GM18951 (cell line): ENCODE results near the gene USP27X.

Experiments used
- POLR2A ChIP-seq: IDR thresholded peaks from 4 replicates; pipeline ENCODE4 v1.6.1; 2011; ENCODE audit warnings: mild to moderate bottlenecking; ENCODE audit not compliant: insufficient read length, insufficient read depth; ENCODE audit errors: extremely low read depth
- in situ Hi-C: fragments of 300-500 bp; cut with MboI; formaldehyde crosslinking; loops from one replicate; pipeline ENCODE4 v1.12.0; 2022; ENCODE audit warnings: low sequenced_read_pairs, mixed read lengths, inconsistent platforms; ENCODE audit not compliant: unreplicated experiment

The USP27X gene

DNA sequence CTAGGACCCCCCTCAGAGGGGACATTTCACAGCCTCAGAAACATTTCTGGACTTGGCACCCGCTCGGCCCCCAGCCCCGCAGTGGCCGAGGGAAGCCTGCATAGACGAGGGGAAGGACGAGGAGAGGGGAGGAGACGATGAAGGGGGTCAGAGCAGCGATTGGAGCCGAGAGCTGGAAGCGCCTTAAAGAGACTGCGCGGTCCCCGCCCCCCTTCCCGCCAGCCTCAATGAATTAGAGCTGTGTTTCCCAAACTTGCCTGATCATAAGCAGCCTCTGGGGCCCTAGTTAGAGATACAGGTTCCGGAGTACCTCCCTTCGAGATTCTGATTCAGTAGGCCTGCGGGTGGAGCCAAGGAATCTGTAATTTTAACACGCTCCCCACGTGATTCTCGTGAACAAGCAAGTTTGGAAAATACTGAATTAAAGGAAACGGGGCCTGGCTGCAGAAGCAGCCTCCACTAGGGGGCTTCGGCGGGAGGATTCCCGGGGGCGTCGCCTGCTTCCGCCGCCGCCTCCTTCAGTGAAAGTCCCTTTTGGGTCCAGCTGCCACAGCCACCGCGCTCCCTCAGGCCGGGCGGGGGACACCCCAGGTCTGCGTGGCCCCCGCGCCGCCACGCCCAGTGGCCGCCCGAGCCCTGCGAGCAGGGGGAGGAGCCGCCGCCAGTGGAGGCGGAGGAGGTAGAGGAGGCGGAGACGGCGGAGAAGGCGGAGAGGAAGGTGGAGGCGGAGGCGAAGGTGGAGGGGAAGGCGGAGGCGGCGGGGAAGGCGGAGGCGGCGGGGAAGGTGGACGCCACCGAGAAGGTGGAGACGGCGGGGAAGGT, at the start of gene USP27X:
Gene USP27X, plus strand, starts transcription at position 651 of the 822 bp plus-strand sequence. CDS start 824 bp downstream, outside the sequence.
- TF ChIP-seq POLR2A: peak; percentile 49
- in situ Hi-C loops: loop anchor here (25.0 kb wide), 1 partner anchor 708 kb away; no protein-coding TSS in a partner anchor

GRCh38 chrX:49838374-49838773, 40.9 kb upstream of the USP27X start:
- in situ Hi-C loops: no loop called here
- no peak for TF ChIP-seq POLR2A

DNA sequence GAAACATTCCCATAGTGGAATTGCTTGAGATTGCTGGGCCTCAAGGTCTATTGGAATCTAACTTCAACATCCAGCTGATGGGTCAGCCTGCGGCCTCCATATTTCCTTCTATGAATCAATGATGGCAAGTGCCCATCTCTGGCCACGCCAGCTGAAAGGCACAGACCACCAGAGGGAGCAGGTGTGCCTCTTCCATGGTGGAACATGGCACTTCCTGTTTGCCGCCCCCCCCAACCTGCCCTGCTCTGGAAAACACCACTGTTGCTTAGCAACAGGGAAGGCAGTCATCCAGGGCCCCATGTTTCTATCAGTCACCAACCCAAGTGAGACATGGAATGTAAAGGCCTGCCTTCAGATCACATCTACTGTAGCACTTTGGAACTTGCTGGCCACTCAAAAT, 38.6 kb upstream of the USP27X start:
- in situ Hi-C loops: no loop called here
- TF ChIP-seq POLR2A: no peak

DNA sequence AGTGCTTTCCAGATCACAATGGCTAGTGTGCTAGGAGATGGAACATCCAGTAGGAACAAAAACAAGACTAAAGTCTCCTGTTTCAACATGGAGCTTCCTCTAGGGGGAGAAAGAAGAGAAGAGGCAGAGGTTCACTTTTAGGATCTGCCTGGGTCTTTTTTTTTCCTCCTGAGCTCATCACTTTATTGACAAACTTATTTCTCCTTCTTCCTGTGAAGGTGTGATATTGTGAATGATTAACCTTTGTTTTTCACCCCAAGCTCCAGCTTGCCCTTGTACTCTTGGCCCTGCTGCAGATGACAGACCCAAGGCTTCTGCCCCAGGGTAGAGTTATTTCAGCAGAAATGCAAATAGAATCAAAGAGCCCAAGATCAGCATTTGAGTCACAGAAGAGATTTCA, 36.7 kb upstream of the USP27X start:
- no peak for TF ChIP-seq POLR2A
- in situ Hi-C loops: no loop called here

DNA sequence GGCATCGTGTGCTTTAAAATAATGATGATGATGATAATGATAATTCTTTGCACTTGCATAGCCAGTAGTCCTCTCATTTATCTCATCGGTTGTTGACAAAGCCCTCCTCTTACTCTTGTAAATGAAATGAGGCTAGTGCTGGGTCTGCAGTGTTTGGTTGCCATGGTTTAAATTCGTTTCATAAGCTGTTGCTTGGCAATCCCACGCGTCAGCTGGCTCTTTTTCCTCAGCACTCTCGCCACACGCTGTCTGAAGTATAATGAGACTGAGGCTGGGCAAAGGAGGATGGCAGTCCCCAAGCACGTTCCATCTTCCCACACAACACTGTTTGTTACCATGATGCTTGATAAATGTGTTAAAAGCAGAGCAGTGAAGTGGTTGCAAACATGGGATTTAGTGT, 34.7 kb upstream of the USP27X start:
- no peak for TF ChIP-seq POLR2A
- in situ Hi-C loops: no loop called here

DNA sequence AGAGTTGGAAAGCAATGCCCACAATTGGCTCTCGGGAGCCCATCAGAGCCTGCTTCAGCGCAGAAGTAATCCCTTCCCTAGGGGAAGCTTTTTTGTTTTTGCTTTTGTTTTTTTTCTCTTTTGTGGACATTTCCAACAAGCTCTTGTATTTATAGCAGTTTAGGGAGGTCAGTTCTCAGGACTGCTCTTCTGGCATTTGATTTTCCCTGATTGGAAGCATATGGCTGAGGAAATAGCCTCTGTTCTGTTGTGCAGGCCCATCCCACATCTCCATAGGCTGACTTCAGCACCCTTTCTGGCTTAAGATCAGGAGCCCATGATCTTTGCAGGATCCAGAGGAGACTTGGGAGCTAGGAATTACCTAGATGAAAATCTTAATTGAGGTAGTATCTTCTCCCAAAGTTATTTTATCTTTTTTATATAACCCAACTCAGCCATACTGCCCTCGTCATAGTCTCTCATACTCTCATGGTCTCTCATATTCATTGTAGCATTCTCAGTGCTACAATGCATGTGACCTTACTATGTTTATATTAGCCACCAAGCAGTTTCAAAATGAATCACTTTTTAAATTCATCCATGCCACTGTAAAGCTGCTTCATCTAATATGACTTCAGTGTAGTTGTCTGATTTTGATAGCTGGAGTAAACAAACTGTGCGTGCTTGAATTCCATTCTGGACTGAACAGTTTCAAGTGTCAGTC, 33.4 kb upstream of the USP27X start:
- in situ Hi-C loops: no loop called here
- no peak for TF ChIP-seq POLR2A

DNA sequence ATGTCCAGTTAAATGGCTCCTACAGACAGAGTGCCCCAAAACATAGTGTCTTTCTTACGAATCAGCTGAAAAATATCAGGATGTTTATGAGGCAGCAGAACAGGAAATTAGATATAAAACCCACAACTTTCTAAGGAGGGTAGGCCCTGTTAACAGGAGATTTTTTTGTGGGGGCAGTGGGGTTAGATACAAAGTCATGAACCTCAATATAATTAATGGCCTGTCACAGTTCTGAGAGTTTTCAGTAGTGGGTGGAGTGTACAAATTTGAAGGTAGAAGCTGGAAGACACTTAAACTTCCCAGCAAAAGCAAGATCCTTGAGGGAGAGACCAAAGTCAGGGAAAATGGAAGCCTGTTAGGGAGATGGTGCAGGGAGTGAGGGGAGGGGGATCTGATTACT, 32.8 kb upstream of the USP27X start:
- in situ Hi-C loops: no loop called here
- no peak for TF ChIP-seq POLR2A

- no peak for TF ChIP-seq POLR2A
- in situ Hi-C loops: no loop called here
Observed at GRCh38 chrX:49848275-49848674, 31.0 kb upstream of the USP27X start.

GRCh38 chrX:49850028-49850427, 29.3 kb upstream of the USP27X start:
- TF ChIP-seq POLR2A: no peak
- in situ Hi-C loops: no loop called here

DNA sequence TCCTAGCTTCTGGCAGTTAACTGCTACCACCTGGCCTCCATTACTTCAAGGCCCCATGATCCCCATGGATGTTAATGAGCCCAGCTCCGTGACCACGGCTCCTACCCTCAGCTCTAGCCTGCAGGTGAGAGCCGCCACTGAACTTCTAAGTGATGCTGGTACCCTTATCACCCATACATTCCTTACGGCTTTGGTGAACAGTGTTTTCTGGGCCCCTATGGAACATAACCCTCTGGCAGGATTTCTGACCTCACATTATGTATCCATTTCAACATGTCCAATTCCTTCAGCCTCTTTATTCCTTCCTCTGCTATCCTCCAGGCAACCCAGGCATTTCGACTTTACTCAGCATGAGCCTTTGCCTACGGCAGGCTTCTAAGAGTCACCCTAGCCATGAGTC, 25.6 kb upstream of the USP27X start:
- TF ChIP-seq POLR2A: no peak
- in situ Hi-C loops: no loop called here

- TF ChIP-seq POLR2A: no peak
- in situ Hi-C loops: no loop called here
Observed at GRCh38 chrX:49856819-49857218, 22.5 kb upstream of the USP27X start.

GRCh38 chrX:49858341-49858740, 20.9 kb upstream of the USP27X start:
- TF ChIP-seq POLR2A: no peak
- in situ Hi-C loops: no loop called here

GRCh38 chrX:49859491-49859890, 19.8 kb upstream of the USP27X start:
- in situ Hi-C loops: no loop called here
- no peak for TF ChIP-seq POLR2A
